Measurements from ENCODE around the gene STK26.

DNA sequence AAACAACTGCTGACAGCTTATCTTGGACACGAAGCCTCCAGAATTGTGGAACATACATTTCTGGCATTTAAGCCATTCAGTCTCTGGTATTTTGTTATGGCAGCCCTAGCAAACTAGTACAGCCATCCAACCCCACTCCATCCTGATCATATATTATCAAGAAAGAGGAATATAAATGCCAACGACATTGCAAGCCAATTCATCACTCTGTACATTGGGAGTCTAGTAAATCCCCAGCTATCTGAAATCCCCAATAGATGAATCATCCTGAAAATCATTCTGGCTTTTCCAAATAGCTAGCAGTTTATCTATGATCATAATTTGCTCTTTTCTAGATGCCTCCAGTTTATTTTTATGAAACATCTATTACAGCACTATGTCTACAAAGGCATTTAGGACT lies 63.6 kb downstream of the STK26 start:
- TF ChIP-seq, protein P1, sequence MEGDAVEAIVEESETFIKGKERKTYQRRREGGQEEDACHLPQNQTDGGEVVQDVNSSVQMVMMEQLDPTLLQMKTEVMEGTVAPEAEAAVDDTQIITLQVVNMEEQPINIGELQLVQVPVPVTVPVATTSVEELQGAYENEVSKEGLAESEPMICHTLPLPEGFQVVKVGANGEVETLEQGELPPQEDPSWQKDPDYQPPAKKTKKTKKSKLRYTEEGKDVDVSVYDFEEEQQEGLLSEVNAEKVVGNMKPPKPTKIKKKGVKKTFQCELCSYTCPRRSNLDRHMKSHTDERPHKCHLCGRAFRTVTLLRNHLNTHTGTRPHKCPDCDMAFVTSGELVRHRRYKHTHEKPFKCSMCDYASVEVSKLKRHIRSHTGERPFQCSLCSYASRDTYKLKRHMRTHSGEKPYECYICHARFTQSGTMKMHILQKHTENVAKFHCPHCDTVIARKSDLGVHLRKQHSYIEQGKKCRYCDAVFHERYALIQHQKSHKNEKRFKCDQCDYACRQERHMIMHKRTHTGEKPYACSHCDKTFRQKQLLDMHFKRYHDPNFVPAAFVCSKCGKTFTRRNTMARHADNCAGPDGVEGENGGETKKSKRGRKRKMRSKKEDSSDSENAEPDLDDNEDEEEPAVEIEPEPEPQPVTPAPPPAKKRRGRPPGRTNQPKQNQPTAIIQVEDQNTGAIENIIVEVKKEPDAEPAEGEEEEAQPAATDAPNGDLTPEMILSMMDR (IDR thresholded peaks at IDR 0.05), result no peak
- no peak for TF ChIP-seq POLR2A (IDR thresholded peaks at IDR 0.05)

Measured in uterus (tissue), 2 donors.